DMS79 (cell line): ENCODE measurements around the gene CNTNAP2.

Source experiments
- DNase-seq: peaks from one replicate; lab custom pipeline; 2025; lab: John Stamatoyannopoulos, UW

Gene CNTNAP2

DNA sequence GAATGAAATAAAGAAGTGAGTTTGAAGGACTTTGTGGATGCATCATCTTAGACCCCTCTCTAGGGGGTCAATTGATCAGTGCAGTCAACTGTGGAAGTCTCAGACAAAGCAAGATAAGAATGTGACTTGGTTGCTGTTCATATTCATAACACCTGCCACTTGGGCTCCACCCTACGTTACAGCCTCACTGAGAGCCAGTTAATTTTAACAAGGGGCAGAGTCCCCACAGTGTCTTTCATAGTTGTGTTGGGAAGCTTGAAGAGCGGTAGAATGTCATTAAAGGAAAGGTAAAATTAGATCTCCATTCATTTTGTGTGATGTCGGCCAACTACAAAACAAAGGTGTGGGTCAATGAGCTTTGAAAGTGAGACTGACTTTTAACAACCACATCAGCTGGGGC is 2031.9 kb downstream of the CNTNAP2 start:
- no peak for DNase-seq

DNA sequence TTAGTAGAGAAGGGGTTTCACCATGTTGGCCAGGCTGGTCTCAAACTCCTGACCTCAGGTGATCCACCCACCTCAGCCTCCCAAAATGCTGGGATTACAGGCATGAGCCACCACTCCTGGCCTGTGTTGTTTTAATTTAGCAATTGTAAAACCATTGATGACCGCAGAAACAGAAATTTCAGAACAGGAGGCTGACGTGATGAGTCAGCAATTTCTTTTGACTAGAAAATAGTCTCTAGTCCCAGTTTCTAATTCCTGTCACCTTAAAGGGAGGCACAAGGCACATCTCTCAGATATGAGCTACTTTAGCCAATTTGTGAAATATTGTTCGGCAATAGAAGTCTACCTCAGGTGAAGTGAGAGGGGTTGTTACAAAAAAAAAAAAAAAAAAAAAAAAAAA is 2033.1 kb downstream of the CNTNAP2 start:
- DNase-seq: no peak

DNA sequence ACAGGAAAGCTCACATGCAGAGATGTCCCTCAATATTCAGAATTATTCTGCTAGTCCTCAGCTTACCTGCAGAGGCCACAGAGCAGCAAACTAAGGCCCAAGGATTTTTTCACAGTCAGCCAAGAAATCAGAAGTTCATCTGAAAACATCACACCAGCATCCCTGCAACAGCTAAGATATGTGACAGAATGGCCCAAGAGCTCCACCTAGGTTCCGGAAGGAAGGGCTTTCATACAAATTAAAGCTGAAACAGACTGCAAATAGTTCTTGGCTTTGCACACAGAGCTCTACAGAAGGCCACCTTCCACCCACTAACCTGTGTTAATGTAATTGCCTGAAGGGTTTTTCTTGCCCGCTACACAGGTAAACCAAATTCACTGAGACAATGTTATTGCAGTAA is 2035.2 kb downstream of the CNTNAP2 start:
- no peak for DNase-seq

DNA sequence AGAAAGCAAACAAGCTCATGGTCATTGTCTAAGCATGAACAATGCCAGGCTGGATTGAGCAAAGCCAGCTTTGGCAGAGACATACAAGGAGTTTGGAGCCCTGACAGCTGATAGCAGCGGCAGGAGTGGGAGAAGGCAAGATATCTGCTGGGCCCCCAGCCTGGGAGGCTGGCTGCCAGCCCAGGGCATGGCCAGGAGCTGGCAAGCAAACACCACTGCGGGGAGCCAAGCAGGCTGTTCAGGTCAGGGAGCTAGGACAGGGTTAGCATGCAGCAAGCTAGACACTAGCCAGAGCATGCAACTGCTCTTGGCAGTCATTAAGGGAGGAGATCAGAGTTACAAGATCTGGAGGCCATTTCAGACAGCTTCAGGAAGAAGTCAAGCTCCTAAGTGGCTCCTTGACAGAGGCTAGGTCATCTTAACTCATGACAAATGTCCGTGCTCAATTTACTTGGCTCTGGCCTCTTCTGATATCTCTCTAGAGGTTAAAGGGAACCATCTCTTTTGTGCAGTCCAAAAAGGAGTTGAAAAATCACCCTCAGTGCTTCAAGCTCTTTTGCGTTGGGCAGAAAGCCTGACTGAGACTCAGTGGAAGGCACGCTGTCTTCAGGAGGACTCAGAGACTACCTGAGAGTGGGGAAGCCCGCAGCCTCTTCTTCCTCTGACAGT is 2037.1 kb downstream of the CNTNAP2 start:
- DNase-seq: peak; percentile 56

DNA sequence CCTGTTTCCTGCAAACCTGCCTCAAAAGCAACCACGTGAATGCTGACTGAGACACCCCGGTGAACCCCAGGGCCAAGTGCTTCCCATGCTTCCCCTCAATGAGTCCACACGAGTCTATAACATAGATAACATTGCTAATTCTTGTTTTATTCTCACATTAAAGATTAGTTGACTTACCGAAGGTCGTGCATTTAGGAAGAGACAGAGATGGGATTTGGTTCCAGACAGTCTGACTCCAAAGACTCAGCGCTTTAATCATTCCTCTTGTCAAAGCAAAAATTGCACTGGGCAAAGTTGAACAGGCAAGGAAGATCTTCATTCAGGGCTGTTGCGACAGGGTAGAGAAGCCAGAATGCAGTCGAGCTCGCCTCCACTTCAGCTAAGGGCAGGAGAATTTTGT is 2038.4 kb downstream of the CNTNAP2 start:
- no peak for DNase-seq

DNA sequence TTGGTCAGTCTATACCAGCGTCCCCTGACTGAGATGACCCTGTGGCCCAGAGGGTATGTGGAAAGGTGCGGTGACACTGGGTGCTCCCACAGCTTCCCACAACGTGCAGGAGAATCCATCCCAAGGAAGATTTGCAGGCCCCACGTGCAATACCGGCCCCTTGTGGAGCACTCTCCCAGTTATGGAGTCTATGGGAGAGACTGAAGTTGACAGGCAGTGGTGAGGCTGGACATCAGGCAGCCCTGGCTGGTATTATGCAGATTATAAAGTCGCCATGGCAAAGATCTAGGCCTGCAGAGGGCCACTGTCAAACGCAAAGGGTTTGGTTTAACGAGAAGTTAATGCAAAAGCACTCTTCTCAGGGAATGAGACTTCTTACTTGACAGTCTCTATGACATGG is 2039.2 kb downstream of the CNTNAP2 start:
- no peak for DNase-seq

DNA sequence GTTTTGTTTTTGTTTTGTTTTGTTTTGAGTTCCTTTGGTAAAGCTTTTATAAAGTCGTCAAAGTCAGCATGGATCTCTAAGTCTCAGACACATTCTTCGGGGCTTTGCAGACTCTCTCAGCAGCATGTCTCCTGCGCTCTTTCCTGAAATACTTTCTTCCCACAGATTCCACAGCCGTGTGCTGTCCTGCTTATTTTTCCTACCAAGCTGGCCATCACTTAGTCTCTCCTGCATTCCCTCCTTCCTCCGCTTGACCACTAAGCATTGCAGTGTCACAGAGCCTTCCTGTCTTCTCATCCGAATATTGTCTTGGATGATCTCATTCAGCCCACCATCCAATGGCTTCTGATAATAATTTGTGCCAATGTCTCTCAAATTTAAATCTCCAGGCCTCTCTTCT is 2039.6 kb downstream of the CNTNAP2 start:
- no peak for DNase-seq

DNA sequence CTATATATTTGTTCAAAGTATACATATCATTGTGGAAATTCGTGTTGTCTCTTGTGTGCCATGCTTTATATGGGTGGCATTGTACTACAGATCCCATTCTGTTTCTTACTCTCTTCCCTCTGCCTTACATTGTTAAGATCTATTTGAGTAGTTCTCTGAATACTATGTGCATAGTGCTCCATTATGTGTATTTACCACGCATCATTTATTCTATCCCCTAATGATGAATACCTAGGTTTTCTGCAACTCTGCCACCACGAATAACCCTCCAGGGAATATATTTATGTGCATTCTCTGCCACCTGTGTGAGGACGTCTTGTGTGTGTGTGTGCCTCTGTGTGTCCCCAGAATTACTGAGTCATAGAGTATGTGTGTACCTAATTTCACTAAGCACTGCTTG is 2042.7 kb downstream of the CNTNAP2 start:
- no peak for DNase-seq

DNA sequence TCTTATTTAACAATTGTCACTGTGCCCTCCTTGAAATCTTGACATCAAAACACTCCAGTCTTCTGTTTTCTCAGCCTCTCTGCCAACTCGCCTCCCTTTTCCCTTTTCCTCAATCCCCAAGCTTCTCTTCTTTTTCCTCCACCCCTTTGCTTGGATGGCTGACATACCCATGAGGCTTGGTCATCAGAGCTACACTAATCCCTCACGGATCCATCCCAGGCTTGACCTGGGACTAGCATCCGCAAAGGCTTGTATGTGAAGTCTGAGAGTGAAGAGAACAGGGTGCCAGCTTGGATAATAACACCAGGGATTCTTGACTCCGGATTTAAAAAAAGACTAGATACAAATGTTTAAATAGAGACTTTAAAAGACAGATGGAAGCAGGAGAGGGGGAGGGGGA is 2045.2 kb downstream of the CNTNAP2 start:
- no peak for DNase-seq

DNA sequence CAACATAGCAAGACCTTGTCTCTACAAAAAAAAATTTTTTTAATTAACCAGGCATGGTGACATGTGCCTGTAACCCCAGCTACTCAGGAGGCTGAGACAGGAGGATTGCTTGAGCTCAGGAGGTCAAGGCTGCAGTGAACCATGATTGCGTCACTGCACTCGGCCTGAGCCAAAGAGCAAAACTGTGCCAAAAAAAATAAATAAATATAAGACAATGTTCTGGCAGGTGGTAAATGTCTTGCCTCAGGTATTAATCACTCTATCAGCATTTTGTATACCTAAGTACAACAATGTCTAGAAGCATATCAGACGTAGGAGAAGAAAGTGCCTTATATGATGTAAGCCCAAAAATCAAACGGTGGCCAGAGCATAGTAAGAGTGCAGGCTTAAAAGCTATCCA is 2046.2 kb downstream of the CNTNAP2 start:
- no peak for DNase-seq

DNA sequence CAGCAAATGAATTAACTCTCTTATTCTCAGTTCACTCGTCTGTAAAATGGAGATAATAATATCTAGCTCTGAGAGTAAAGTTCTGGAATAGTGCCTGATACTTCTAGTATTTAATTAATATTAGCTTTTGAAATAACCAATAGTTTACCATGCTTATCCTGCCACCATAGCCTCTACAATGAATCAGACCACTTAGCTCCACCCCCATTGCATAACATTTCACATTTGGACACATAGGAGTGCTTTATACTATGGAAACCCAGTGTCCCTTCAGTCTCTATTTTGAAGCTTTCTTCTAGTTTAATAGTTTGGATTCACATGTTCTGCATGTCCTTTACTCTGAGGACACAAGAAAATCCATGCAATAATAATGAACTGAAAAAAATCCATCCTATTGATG is 2046.6 kb downstream of the CNTNAP2 start:
- no peak for DNase-seq

DNA sequence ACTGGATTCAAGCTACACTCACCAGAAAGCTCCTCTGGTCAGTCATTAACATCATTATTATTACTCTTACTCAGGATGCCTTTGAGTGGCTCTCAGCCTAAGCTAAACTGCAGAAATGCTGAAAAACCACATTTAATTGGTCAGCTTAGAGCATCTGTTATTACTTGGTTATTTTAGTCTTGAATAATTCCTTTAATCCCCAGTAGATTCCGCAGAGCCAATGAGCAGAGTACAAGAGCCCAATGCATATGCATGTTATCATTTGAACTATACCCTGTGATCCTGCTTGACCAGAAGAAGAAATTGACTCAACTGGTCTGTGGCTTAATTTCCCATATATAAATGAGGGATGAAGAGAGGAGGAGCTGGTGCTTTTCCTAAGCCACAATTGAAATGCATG is 2056.3 kb downstream of the CNTNAP2 start:
- DNase-seq: no peak

DNA sequence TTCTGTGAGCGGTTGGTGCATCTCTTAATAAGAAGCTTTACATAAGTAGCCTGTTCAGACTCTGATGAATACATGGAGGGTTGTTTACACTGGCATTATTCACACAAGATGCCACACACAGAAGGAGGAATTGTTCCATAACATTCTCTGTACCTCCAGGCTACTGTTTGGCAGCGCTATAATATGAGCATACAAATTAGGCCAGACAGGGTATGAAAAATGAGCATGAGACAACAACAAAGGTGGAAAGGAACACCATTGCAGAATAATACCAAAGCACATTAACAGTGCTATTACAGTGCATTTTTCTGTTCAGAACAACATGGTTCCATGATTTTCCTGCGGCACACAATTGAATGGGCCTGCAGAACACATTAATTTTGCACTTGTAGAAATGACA is 2056.8 kb downstream of the CNTNAP2 start:
- DNase-seq: no peak

DNA sequence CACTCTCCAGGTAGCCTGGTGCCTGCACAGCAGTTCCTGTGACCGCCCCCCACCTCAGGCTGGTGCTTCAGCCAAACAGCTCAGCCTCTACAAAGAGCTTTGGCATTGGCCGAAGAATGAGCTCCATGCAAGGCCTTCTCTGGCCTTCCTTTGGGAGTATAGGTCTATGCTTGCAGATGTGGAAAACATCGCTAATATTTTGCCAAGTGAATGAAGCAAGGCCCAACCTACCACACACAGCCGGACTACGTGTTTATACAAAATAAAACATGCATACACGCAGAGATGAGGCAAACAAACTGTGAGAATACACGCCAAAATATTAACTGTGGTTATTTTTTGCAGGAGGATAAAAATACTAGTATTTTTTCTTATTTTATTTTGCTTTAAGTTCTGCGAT is 2057.8 kb downstream of the CNTNAP2 start:
- DNase-seq: no peak

DNA sequence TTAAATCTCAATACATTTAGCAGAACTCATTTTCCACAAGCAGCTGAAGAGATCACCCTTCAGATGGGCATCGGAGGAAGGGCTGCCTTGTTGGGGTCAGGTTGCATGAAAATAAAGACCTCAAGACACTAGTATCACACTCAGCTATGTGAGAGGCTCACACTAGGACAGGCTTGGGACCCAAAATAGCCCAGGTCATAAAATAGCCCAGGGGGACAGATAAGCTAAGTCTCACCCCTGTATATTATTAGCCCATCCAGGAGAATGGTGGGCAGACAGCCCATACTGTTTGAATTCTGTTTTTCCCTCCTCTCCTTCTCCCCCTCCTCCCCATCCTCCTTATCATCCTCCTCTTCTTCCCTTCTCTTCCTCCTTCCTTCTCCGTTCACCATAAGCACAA is 2058.9 kb downstream of the CNTNAP2 start:
- DNase-seq: no peak

DNA sequence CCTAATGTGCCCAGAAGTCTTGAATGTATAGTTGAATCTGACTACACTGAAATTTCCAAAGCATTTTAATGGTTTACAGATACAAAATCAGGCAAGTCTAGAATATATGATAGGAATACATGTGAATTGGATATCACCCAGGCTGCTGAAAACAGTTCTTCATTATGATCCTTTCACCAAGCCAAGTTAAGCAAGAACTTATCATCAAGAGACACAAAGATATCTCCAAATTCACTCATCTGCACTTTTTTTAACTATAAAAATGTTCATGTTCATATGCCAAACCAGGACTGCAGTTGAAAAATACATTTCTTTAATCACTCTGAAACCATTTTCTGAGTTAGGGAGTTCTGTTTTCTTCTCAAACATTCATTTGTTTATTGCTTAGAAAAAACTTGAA is 2061.4 kb downstream of the CNTNAP2 start:
- no peak for DNase-seq

DNA sequence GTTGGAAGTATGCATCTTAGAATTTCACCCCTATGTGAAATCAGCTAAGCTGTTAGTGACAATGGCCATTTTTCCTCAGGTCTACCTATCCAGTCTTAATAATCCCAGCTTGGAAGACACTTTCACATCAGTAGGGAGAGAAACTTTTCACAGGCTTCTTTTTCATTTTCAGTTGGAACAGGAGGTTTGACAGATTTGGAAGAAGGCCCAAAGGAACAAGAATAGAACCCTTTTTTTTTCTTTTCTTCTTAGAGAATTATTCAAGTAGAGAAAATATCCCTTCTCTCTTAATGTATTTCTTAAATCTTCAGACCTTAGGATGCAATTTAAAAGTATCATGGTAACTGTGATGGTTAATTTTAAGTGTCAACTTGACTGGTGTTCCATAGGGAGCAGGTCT is 2063.5 kb downstream of the CNTNAP2 start:
- no peak for DNase-seq

DNA sequence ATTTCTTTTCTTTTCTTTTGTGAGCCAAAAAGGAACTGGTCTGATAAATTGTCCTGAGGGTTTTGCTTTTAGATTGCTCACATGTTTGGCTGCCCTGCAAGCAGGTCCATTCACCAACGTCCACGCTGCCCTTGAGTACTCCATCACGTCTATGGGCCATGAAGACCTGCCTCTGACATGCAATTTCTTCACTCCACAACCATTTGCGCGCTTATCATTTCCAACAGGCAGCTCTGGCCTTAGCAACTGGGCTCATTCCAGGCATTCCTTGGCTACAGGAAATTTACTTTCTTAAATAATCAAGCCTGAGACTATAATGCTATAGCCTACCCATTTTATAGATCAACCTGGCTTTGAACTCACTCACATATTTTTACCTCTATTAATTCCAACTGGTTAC is 2065.7 kb downstream of the CNTNAP2 start:
- no peak for DNase-seq

DNA sequence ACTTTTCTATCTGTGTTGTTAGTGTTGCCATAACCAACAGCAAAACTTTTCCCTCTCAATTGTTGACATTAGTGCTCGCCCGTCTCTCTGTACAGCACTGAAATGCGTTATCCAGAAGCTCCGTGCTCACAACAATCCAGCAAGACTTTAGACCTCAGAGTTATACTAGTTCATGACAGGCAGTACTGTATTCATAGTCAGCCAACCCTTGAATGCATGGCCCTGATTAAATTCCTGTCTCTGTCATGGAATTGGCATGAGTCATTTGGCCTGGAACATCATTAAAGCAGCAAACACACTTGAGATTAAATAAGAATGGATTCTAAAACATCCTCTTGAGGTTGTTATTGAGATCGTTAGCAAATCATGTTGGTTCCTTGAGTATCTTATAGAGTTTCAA is 2068.4 kb downstream of the CNTNAP2 start:
- DNase-seq: no peak

DNA sequence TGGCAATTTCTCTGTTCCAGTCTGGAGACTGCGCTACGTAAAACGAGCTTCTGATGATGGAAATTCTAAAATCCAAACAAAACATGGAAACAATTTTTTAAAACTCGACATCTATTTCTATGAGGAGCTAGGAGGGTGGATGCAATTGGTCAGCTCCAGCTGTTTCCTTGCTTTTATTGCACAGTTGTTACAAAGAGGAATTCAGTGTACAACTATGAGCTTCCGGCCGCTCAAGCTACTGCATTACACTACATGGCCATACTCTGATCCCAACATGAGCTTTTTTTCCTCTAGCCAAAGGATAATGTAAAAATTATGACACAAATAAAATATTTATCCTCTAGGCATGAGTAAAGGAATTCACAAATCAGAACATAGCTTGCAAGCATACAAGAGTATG is 2070.9 kb downstream of the CNTNAP2 start:
- no peak for DNase-seq

DNA sequence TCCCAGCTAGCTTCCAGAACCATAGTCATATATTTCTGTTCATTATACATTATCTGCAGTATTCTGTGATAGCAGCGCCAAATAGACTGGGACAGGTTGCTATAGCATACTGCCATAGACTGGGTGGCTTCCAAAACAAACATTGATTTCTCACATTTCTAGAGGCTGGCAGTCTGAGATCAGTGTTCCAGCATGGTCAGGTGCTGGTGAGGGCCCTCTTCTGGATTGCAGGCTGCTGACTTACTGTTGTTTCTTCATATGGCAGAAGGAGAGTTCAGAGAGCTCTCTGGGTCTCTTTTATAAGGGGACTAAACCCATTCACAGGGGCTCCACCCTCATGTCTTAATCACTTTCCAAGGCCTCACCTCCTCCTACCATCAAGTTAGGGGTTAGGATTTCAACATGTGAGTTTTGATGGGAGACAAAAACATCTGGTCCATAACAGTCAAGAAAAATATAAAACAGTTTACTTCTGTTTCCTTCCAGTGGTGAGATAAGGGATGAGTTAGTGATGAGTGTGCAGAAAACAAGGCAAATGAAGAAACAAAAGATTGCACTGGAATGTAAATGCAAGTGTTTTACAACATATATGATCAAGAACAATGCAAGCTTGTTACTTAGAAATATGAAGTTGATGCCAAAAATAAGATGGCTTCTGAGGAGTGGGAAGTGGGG is 2074.9 kb downstream of the CNTNAP2 start:
- DNase-seq: no peak

DNA sequence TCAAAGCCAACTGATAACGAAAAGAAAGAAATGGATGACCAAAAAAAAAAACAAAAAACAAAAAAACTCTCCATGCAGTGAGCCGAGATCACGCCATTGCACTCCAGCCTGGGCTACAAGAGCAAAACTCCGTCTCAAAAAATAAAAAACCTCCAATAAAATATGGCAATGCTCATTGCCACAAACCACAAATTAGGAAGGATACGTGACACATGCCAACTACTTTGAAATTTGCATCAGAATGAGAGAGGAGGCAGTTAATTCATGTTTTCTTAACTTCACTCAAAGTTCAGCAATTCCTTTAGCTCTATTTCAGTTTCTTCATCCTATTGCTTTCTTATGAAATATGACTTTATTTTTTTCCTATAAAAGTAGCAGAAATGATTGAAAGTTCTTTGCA is 2075.9 kb downstream of the CNTNAP2 start:
- no peak for DNase-seq

DNA sequence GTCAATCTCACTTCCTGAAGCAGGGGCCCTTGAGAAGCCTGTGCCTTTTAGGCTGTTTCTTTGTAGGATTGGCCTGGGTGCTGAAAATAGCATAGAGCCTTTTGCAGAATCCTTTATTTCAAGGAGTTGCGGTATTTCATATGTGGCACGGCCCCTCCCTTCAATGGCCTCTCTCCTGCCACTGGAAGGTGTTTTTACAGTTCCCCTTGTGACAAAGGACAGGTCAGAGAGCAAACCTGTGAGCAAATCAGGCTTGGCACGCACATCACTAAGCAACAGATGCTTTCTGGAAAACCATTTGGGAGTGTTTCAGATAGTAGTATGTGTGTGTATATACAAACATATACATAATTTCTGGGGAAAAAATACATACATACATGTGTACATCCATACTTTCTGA is 2085.4 kb downstream of the CNTNAP2 start:
- no peak for DNase-seq

DNA sequence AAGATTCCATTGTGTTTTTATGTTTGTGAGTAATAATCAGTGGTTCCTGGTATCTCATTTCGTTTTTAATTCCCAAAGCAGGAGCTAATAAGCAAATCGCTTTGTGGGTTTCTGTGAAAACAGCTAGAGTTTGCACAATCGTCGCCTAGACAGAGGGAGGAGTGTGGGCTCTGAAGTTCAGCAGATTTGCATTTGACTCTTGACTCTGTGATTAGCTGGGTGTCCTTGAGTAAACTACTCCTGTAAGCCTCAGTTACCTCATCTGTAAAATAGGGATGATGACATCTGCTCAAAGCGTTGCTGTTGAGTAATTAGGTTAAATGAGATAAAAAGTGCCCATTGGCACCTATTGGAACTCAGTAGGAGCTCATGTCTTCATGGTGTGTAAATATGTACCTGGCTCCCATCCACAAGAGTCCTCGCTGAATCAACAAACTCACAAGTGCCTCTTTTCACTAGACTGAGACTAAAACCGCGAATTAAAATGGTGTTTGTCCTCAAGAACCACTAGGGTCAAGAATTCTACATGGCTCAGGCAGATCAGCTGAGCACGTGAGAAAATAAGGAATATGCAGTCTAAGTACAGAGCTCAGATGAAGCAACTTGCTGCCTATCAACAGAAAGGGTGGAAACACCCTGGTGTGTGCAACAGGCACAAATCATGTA is 2088.2 kb downstream of the CNTNAP2 start:
- peak; percentile 81 for DNase-seq
